GM04504 (cell line): Measurements from ENCODE around the gene GPALPP1.
"Not testable (repeated sequence)": the region's sequence is repeated elsewhere in the genome, so short reads cannot be mapped to it uniquely, and the experiment has no call there.

ENCODE experiments used
- DNase-seq: peaks from one replicate; pipeline ENCODE4 v3.0.0-alpha.2; 2012; ENCODE audit warnings: low read depth

GPALPP1 gene

GRCh38 chr13:45007225-45007624 is 17.9 kb downstream of the GPALPP1 start:
- no peak for DNase-seq

- DNase-seq = no peak
These were observed 18.5 kb downstream of the GPALPP1 start for GRCh38 chr13:45007823-45008222.

GRCh38 chr13:45011198-45011597 is 21.9 kb downstream of the GPALPP1 start:
- DNase-seq = no peak

GRCh38 chr13:45015300-45015699 is 26.0 kb downstream of the GPALPP1 start:
- no peak for DNase-seq

GRCh38 chr13:45016792-45017425 is 27.6 kb downstream of the GPALPP1 start:
- no peak for DNase-seq

- not testable (repeated sequence) for DNase-seq
These were observed 30.6 kb downstream of the GPALPP1 start for GRCh38 chr13:45019981-45020380.

- DNase-seq = no peak
These were observed 31.9 kb downstream of the GPALPP1 start for GRCh38 chr13:45021250-45021649.

- DNase-seq = no peak
These were observed 35.5 kb downstream of the GPALPP1 start for GRCh38 chr13:45024847-45025246.

GRCh38 chr13:45034342-45034741 is 45.0 kb downstream of the GPALPP1 start:
- DNase-seq = no peak

- no peak for DNase-seq
These were observed 46.9 kb downstream of the GPALPP1 start for GRCh38 chr13:45036206-45036605.

- DNase-seq = no peak
These were observed 50.8 kb downstream of the GPALPP1 start for GRCh38 chr13:45040173-45040572.

- DNase-seq = no peak
These were observed 51.3 kb downstream of the GPALPP1 start for GRCh38 chr13:45040622-45041021.

- no peak for DNase-seq
These were observed 53.2 kb downstream of the GPALPP1 start for GRCh38 chr13:45042539-45042938.

- no peak for DNase-seq
These were observed 57.1 kb downstream of the GPALPP1 start for GRCh38 chr13:45046445-45046844.

GRCh38 chr13:45047394-45048310 is 58.3 kb downstream of the GPALPP1 start:
- peak; percentile 68 for DNase-seq

GRCh38 chr13:45048890-45049407 is 59.6 kb downstream of the GPALPP1 start:
- no peak for DNase-seq

GRCh38 chr13:45049478-45049877 is 60.1 kb downstream of the GPALPP1 start:
- DNase-seq = no peak

GRCh38 chr13:45051315-45051714 is 62.0 kb downstream of the GPALPP1 start:
- DNase-seq = no peak

- peak; percentile 86 for DNase-seq
These were observed 66.0 kb downstream of the GPALPP1 start for GRCh38 chr13:45055198-45055901.

GRCh38 chr13:45055902-45056648 is 66.7 kb downstream of the GPALPP1 start:
- no peak for DNase-seq

- DNase-seq = no peak
These were observed 70.7 kb downstream of the GPALPP1 start for GRCh38 chr13:45060062-45060461.
